HG02798 (cell line): ENCODE data around the gene ZNF597.

ENCODE experiments used
- ATAC-seq: cut with Tn5 transposase; IDR thresholded peaks from one replicate; pipeline ENCODE4 v1.9.1; 2021; ENCODE audit warnings: mild to moderate bottlenecking; ENCODE audit not compliant: unreplicated experiment, poor library complexity

Gene ZNF597

GRCh38 chr16:3458278-3458851 is 15.1 kb upstream of the ZNF597 start:
- peak; percentile 21 for ATAC-seq

- ATAC-seq: peak; percentile 84
These were observed 14.3 kb upstream of the ZNF597 start for GRCh38 chr16:3457434-3458252.

- ATAC-seq: no peak
These were observed 11.4 kb upstream of the ZNF597 start for GRCh38 chr16:3454631-3455147.

GRCh38 chr16:3454093-3454492 is 10.8 kb upstream of the ZNF597 start:
- ATAC-seq: no peak

GRCh38 chr16:3444032-3444388 is 706 bp upstream of the ZNF597 start:
- ATAC-seq: peak; percentile 16

- no peak for ATAC-seq
These were observed 3.7 kb downstream of the ZNF597 start for GRCh38 chr16:3439637-3440036.

- ATAC-seq: no peak
These were observed 8.9 kb downstream of the ZNF597 start for GRCh38 chr16:3434373-3434772.

- ATAC-seq: no peak
These were observed 11.5 kb downstream of the ZNF597 start for GRCh38 chr16:3431779-3432219.

GRCh38 chr16:3413730-3414379 is 29.4 kb downstream of the ZNF597 start:
- no peak for ATAC-seq

- ATAC-seq: no peak
These were observed 34.6 kb downstream of the ZNF597 start for GRCh38 chr16:3408561-3409197.

- no peak for ATAC-seq
These were observed 41.4 kb downstream of the ZNF597 start for GRCh38 chr16:3401719-3402397.

- peak; percentile 97 for ATAC-seq
These were observed 42.3 kb downstream of the ZNF597 start, which contains the start of the genes ZNF174 and ZSCAN32 for GRCh38 chr16:3400779-3401688. TSS of gene ZNF174 (plus strand) at chr16:3401215. CDS start at chr16:3402005, 790 bp downstream. TSS of gene ZSCAN32 (minus strand) at chr16:3401004. CDS start at chr16:3397557, 3,447 bp downstream.

GRCh38 chr16:3400446-3400778 is 42.9 kb downstream of the ZNF597 start:
- no peak for ATAC-seq

GRCh38 chr16:3389663-3390338 is 53.5 kb downstream of the ZNF597 start:
- ATAC-seq: no peak

GRCh38 chr16:3388325-3388724 is 55.0 kb downstream of the ZNF597 start:
- ATAC-seq: no peak

GRCh38 chr16:3383045-3383448 is 60.3 kb downstream of the ZNF597 start:
- ATAC-seq: no peak
